H4 (cell line): ENCODE results near the gene DHRSX. TPM values are rescaled to one million over a fixed set of nuclear protein-coding genes. Genes with fewer than 3 reads are reported as not detected.
"Not testable (repeated sequence)": the region's sequence is repeated elsewhere in the genome, so short reads cannot be mapped to it uniquely, and the experiment has no call there.

ENCODE experiments used
- DNase-seq: peaks from one replicate; pipeline ENCODE4 v3.0.0-alpha.2; 2015; ENCODE audit warnings: low spot score
- total RNA-seq: library from RNA; depleted of rRNA; stranded (reverse); fragments of >200 nt; shearing (Covaris generic); gene quantifications from 2 replicates; pipeline ENCODE4 v1.2.3, GENCODE V29; 2014

The DHRSX gene
- total RNA-seq, 1 experiment from 2014 or later: 37.1 TPM

- no peak for DNase-seq
These were observed 25.6 kb downstream of the DHRSX start for GRCh38 chrX:2474963-2475726.

DNA sequence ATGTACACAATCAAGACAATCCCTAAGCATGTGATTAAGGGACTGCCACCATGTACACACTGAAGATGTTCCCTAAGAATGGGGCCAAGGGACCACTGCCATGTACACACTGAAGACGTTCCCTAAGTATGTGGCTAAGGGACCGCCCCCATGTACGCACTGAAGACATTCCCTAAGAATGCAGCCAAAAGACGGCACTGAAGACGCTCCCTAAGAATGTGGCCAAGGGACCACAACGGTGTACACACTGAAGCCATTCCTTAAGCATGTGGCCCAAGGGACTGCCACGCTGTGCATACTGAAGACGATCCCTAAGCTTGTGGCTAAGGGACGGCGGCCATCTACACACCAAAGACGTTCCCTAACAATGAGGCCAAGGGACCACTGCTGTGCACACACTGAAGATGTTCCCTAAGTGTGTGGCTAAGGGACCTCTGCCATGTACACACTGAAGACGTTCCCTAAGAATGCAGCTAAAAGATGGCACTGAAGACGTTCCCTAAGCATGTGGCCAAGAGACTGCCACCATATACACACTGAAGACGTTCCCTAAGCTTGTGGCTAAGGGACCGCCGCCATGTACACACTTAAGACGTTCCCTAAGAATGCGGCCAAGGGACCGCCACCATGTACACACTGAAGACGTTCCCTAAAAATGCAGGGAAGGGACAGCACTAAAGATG is 26.4 kb downstream of the DHRSX start:
- no peak for DNase-seq

DNA sequence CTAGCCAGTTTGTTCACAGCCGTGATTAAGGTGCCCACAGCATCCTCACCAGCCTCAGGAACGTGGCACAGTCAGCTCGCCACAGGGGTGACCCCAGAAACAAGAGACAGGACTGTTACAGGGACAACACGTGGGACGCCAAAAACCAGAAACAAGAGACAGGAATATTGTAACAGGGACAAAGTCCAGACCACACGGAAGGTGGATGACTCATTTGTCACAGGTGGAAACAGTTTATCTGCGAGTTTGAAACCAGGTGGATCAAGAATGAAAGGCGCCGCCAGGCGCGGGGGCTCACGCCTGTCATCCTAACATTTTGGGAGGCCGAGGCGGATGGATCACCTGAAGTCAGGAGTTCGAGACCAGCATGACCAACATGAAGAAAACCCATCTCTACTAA is 27.7 kb downstream of the DHRSX start:
- DNase-seq: not testable (repeated sequence)

DNA sequence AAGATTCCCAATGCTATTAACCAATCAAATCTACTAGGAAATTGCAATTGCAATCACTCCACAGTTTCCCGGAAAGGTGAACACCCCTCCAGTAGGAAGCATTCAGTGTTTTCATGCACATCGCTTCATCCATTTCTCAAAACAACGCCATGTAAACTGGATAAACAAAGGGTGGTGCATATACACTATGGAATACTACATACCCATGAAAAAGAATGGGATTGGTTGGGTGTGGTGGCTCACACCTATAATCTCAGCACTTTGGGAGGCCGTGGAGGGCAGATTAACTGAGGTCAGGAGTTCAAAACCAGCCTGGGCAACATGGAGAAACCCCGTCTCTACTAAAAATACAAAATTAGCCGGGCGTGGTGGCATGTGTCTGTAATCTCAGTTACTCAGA is 29.1 kb downstream of the DHRSX start:
- no peak for DNase-seq

GRCh38 chrX:2471126-2471525 is 29.6 kb downstream of the DHRSX start:
- not testable (repeated sequence) for DNase-seq

DNA sequence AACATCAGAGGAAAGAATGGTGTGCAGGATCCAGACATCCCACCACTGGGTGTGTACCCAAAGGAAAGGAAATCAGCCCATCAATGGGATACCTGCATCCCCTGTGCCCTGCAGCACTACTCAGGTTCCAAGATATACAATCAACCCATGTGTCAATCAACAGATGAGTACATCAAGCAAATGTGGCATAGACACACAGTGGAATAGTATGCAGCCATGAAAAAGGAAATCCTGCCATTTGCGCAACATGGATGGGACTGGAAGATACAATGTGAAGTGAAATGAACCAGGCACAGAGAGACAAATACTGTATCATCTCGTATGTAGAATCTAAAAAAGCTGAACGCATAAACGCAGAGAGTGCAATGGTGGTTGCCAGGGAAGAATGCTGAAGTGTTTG is 30.9 kb downstream of the DHRSX start:
- not testable (repeated sequence) for DNase-seq

DNA sequence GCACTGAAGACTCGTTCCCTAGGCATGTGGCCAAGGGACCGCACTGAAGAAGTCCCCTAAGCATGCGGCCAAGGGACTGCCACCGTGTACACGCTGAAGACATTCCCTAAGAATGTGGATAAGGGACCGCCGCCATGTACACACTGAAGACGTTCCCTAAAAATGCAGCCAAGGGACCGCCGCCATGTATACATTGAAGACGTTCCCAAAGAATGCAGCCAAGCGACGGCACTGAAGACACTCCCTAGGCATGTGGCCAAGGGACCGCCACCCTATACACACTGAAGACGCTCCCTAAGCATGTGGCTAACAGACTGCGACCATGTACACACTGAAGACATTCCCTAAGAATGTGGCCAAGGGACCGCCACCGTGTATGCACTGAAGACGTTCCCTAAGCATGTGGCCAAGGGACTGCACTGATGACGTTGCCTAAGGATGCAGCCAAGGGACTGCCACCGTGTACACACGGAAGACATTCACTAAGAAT is 31.5 kb downstream of the DHRSX start:
- DNase-seq: no peak

DNA sequence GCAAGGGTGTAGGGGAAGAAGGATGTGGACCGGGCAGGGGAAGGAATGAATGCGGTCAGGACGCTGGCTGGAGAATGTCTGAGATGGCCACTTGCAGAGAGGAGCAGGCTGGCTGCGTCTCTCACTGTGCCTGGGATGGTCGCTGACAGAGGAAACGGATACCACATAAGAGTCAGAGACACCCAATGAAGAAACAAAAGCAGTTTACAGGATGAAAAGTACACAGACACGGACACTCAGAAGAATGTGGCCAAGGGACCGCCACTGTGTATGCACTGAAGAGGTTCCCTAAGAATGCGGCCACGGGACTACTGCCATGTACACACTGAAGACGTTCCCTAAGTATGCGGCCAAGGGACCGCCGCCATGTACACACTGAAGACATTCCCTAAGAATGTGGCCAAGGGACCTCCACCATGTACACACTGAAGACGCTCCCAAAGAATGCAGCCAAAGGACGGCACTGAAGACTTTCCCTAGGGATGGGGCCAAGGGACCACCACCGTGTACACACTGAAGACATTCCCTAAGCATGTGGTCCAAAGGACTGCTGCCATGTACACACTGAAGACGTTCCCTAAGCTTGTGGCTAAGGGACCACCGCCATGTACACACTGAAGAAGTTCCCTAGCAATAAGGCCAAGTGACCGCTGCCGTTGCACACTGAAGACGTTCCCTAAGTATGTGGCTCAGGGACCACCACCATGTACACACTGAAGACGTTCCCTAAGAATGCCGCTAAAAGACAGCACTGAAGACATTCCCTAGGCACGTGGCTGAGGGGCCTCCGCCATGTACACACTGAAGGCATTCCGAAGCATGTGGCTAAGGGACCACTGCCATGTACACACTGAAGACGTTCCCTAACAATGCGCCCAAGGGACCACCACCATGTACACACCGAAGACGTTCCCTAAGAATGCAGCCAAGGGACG is 32.2 kb downstream of the DHRSX start:
- no peak for DNase-seq

DNA sequence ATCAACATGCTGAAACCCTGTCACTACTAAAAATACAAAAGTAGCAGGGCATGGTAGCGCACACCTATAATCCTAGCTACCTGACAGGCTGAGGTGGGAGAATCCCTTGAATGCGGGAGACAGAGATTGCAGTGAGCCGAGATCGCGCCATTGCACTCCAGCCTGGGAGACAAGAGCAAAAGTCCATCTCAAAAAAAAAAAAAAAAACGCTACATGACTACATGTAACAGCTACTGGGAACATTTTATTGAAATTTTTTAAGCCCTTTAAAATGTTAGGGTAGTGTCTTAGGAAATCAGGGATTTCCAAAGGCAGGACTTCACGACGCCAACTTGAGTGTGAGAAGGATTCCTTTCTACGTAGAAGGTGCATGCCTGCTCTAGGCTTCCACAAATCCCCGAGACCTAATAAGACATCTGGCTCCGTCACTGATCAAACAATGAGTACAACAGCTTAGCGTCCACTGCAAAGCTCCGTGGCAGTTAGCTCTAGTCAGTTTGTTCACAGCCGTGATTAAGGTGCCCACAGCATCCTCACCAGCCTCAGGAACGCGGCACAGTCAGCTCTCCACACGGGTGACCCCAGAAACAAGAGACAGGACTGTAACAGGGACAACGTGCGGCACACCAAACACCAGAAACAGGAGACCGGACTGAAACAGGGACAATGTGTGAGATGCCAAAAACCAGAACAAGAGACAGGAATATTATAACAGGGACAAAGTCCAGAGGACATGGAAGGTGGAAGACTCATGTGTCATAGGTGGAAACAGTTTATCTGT is 33.7 kb downstream of the DHRSX start:
- DNase-seq: no peak

GRCh38 chrX:2464677-2465166 is 36.1 kb downstream of the DHRSX start:
- no peak for DNase-seq

- no peak for DNase-seq
These were observed 36.7 kb downstream of the DHRSX start for GRCh38 chrX:2463973-2464676.

- DNase-seq: not testable (repeated sequence)
These were observed 37.3 kb downstream of the DHRSX start for GRCh38 chrX:2463481-2463880.

DNA sequence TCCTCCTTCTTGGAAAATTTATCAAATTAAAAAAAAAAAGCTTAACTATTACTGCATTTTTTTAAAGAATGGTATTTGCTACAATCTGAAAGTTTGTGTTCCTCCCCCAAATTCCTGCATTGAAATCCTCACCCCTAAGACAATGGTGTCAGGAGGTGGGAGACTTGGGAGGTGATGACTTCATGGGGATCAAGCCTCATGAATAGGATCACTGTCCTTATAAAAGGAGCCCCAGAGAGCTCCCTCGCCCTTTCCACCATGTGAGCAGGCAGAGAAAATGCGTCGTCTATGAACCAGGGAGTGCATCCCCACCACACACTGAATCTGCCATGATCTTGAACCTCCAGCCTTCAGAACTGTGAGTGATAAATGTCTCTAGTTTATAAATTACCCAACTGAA is 38.0 kb downstream of the DHRSX start:
- DNase-seq: no peak

GRCh38 chrX:2462074-2462473 is 38.7 kb downstream of the DHRSX start:
- no peak for DNase-seq

DNA sequence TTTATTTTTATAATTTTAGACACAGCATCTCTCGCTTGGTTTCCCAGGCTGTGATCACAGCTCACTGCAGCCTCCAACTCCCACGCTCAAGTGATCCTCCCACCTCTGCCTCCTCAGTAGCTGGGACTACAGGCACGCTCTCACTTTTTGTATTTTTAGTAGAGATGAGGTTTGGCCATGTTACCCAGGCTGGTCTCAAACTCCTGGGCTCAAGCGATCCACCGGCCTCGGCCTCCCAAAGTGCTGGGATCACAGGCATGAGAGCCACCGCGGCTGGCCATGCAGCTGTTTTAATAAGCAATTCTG is 39.1 kb downstream of the DHRSX start:
- no peak for DNase-seq

- not testable (repeated sequence) for DNase-seq
These were observed 39.7 kb downstream of the DHRSX start for GRCh38 chrX:2460821-2461710.

DNA sequence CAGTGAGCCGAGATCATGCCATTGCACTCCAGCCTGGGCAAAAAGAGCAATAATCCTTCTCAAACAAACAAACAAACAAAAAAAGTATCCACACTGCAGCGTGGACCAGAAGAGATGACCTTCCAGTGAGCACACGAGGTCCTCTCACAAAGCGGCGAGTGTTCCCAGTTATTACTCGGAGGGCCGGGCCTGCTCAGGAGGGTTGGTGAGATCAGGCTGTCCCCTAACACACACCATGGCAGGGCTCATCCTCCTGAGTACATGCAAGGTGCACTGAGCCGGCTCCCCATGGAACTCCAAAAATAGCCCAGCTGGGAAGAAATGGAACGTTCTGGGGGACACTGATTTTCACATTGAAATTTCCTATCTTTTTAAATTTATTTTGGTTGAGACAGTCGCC is 40.7 kb downstream of the DHRSX start:
- not testable (repeated sequence) for DNase-seq

GRCh38 chrX:2458309-2458708 is 42.5 kb downstream of the DHRSX start:
- DNase-seq: no peak

GRCh38 chrX:2457289-2458133 is 43.3 kb downstream of the DHRSX start:
- DNase-seq: no peak
